Measurements from ENCODE around the gene VAPA.
"Not testable (repeated sequence)": the region's sequence is repeated elsewhere in the genome, so short reads cannot be mapped to it uniquely, and the experiment has no call there.

The VAPA gene

DNA sequence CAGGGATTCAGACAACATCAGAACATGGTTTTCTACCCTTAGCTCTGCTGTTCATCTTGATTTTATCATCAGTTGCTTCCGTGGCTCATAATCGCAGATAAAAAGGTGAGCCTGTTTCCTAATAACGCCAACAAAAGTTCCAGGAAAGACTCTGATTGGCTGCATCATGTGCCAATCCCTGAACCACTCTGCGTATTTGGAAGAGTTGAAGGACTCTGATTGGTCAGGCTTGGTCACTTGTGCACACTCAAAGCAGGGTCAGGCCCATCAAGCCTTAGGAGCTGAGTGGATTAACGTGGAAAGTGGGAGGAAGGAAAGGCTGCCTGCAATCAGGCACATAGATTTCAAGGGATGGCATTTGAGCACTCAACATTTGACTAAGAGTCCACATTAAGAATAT lies 16.7 kb upstream of the VAPA start:
- H3K4me3 ChIP-seq (replicated peaks; ENCODE audit: low read depth, low read length): no peak overlapping the region
- TF ChIP-seq CTCF (IDR thresholded peaks at IDR 0.05; ENCODE audit: low read depth, low read length, missing control alignments): no peak
- no peak for DNase-seq (ENCODE audit: extremely low read depth, low read depth)

- not testable (repeated sequence) for H3K4me3 ChIP-seq (replicated peaks; ENCODE audit: low read depth, low read length); DNase-seq (ENCODE audit: extremely low read depth, low read depth)
These were observed 16.0 kb upstream of the VAPA start for GRCh38 chr18:9897787-9898291.

- DNase-seq (ENCODE audit: extremely low read depth, low read depth): no peak
- no peak for TF ChIP-seq CTCF (IDR thresholded peaks at IDR 0.05; ENCODE audit: low read depth, low read length, missing control alignments)
- H3K4me3 ChIP-seq (replicated peaks; ENCODE audit: low read depth, low read length): no peak overlapping the region
These were observed 14.8 kb upstream of the VAPA start for GRCh38 chr18:9898792-9899549.

DNA sequence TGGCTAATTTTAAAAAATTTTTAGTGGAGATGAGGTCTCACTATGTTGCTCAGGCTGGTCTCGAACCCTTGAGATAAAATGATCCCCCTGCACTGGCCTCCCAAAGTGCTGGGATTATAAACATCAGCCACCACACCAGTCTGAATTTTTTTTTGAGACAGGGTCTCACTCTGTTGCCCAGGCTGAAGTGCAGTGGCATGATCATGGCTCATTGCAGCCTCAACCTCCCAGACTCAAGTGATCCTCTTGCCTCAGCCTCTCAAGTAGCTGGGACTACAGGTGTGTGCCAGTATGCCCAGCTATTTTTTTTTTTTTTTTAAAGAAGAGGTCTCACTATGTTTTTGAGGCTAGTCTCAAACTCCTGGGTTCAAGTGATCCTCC lies 14.3 kb upstream of the VAPA start:
- H3K4me3 ChIP-seq (replicated peaks; ENCODE audit: low read depth, low read length); DNase-seq (ENCODE audit: extremely low read depth, low read depth): not testable (repeated sequence)

- DNase-seq (ENCODE audit: extremely low read depth, low read depth): no peak
- H3K4me3 ChIP-seq (replicated peaks; ENCODE audit: low read depth, low read length): no peak overlapping the region
- no peak for TF ChIP-seq CTCF (IDR thresholded peaks at IDR 0.05; ENCODE audit: low read depth, low read length, missing control alignments)
These were observed 13.1 kb upstream of the VAPA start for GRCh38 chr18:9900699-9901098.

GRCh38 chr18:9901377-9901776 lies 12.4 kb upstream of the VAPA start:
- DNase-seq (ENCODE audit: extremely low read depth, low read depth): no peak
- H3K4me3 ChIP-seq (replicated peaks; ENCODE audit: low read depth, low read length): no peak overlapping the region
- no peak for TF ChIP-seq CTCF (IDR thresholded peaks at IDR 0.05; ENCODE audit: low read depth, low read length, missing control alignments)

DNA sequence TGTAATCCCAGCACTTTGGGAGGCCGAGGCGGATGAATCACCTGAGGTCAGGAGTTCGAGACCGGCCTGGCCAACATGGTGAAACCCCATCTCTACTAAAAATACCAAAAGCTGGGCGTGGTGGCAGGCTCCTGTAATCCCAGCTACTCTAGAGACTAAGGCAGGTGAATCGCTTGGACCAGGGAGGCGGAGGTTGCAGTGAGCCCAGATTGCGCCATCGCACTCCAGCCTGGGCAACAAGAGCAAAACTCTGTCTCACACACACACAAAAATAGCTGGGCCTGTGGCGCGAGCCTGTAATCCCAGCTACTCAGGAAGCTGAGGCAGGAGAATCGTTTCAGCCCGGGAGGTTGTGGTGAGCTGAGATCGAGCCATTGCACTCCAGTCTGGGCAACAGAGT lies 11.6 kb upstream of the VAPA start:
- not testable (repeated sequence) for DNase-seq (ENCODE audit: extremely low read depth, low read depth)

DNA sequence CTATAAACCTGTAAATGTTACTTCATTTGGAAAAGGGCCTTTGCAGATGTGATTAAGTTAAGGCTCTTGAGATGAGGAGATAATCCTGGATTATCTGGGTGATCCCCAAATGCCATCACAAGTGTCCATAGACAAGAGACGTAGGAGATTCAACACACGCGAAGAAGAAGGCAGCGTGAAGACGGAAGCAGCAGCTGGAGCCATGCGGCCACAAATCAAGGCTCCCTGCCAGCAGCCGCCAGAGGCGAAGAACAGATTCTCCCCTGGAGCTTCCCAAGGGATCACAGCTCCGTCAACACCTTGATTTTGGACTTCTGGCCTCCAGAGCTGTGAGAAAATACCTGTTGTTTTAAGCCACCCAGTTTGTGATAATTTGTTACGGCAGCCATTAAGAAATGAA lies 11.0 kb upstream of the VAPA start:
- no peak overlapping the region for H3K4me3 ChIP-seq (replicated peaks; ENCODE audit: low read depth, low read length)
- no peak for DNase-seq (ENCODE audit: extremely low read depth, low read depth)
- no peak for TF ChIP-seq CTCF (IDR thresholded peaks at IDR 0.05; ENCODE audit: low read depth, low read length, missing control alignments)

More for the DNA sequence above, 11.6 kb upstream of the VAPA start:
- H3K4me3 ChIP-seq (replicated peaks; ENCODE audit: low read depth, low read length): not testable (repeated sequence)
